HG02678 (cell line): ENCODE measurements around the gene ATXN7L2.
"Not testable (repeated sequence)": the region's sequence is repeated elsewhere in the genome, so short reads cannot be mapped to it uniquely, and the experiment has no call there.

Experiments used
- ATAC-seq: cut with Tn5 transposase; IDR thresholded peaks from one replicate; pipeline ENCODE4 v1.9.1; 2021; ENCODE audit warnings: mild to moderate bottlenecking, moderate library complexity; ENCODE audit not compliant: unreplicated experiment

ATXN7L2 gene

GRCh38 chr1:109483672-109484518 is at the start of gene ATXN7L2:
TSS of gene ATXN7L2 (plus strand) at chr1:109483905. CDS start at chr1:109483954, 49 bp downstream.
- ATAC-seq: peak; percentile 80

DNA sequence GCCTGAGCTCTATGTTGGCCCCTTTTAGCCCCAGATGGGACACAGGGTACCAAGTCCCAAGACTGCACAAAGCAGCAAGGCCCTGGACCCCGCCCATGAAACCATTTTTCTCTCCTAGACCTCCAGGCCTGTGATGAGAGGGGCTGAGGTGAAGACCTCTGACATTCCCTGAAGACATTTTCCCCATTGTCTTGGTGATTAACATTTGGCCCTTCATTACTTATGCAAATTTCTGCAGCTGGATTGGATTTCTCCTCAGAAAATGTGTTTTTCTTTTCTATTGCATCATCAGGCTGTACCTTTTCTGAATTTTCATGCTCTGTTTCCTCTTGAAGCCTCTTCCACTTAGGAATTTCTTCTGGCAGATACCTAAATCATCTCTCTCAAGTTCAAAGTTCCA is 49.2 kb upstream of the ATXN7L2 start:
- ATAC-seq: no peak

- ATAC-seq: no peak
Measured at GRCh38 chr1:109438798-109439297, 44.9 kb upstream of the ATXN7L2 start.

DNA sequence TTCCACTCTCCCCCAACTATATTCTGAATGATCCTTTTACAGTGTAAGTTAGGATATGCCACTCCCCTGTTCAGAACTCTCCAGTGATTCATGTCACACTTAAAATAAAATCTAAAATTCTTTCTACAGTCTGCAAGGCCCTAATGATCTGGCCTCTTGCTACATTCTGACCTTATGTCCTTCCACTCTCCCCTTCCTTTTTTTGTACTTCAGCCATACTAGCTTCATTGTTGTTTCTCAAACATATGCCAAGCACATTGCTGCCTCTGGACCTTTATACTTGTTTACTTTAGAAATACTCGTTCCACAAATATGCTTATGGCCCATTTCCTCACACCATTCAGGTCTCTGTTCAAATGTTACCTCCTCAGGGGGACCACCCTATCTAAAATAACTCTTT is 42.6 kb upstream of the ATXN7L2 start:
- no peak for ATAC-seq

DNA sequence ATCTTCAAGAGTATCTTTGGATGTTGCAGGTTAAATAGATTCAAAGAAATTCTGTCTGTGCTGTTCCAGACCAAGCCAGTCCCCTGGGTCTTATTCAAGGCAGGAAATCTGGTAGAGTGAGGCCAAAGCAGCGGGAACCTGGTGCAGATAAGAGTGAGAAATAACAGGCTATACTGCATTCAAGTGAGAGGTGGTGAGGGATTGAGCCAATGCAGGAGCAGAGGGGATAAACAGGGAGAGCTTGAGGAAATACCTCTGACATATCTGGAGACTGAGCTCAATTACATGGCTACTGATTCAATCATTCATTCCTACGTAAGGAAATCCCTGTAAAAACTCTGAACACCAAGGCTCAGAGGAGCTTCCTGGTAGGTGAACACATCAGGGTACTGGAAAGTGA is 40.2 kb upstream of the ATXN7L2 start:
- ATAC-seq: no peak

- no peak for ATAC-seq
Measured at GRCh38 chr1:109444346-109444745, 39.4 kb upstream of the ATXN7L2 start.

DNA sequence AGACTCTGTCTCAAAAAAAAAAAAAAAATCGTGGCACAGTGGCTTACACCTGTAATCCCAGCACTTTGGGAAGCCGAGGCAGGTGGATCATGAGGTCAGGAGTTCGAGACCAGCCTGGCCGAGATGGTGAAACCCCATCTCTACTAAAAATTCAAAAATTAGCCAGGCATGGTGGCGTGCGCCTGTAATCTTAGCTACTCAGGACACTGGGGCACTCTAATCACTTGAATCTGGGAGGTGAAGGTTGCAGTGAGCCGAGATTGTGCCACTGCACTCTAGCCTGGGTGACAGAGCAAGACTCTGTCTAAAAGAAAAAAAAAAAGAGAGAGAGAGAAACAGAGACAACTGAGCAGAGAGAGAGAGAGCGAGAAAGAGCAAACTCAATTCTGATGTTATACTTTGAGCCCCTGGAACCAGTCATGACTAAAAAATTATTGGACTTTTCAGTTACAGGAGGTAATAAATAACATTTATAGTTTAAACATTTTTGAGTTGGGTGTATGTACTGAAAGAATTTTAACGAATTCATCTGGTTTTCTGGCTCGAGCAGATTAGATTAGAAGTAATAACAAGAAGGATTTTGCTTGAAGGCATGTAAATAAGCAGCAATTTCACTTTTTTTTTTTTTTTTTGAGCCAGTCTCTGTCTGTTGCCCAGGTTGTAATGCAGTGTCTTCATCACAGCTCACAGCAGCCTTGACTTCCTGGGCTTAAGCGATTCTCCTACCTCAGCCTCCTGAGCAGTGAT is 37.6 kb upstream of the ATXN7L2 start:
- not testable (repeated sequence) for ATAC-seq

GRCh38 chr1:109447524-109447923 is 36.2 kb upstream of the ATXN7L2 start:
- ATAC-seq: no peak

- no peak for ATAC-seq
Measured at GRCh38 chr1:109454497-109455133, 29.1 kb upstream of the ATXN7L2 start.

GRCh38 chr1:109457819-109458218 is 25.9 kb upstream of the ATXN7L2 start:
- no peak for ATAC-seq

- no peak for ATAC-seq
Measured at GRCh38 chr1:109466125-109466451, 17.6 kb upstream of the ATXN7L2 start.

GRCh38 chr1:109466452-109467300 is 17.0 kb upstream of the ATXN7L2 start, which contains the start of gene SYPL2:
TSS of gene SYPL2 (plus strand) at chr1:109466546. CDS start at chr1:109466844, 298 bp downstream.
- ATAC-seq: no peak

GRCh38 chr1:109467301-109467777 is 16.4 kb upstream of the ATXN7L2 start:
- ATAC-seq: no peak

- ATAC-seq: no peak
Measured at GRCh38 chr1:109468061-109468460, 15.6 kb upstream of the ATXN7L2 start.

GRCh38 chr1:109468903-109469302 is 14.8 kb upstream of the ATXN7L2 start:
- ATAC-seq: no peak

DNA sequence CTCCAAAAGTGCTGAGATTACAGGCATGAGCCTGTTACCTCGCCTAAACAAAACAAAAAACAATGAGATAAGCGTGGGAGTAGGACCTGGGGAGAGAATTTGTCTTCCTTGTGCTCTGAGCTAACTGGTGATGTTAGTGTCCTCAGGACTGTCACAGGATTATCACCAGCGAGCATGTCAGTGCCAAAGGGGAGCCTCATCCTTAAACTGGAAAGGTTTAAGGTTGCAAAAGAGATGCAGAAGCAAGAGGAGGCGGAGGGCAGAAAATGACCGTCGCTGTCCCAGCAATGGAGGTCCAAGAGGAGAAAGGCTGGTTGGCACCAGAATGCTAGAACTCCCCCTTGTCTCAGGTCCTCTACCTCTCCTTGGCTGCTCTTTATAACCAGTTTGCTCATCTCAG is 13.5 kb upstream of the ATXN7L2 start:
- ATAC-seq: no peak

DNA sequence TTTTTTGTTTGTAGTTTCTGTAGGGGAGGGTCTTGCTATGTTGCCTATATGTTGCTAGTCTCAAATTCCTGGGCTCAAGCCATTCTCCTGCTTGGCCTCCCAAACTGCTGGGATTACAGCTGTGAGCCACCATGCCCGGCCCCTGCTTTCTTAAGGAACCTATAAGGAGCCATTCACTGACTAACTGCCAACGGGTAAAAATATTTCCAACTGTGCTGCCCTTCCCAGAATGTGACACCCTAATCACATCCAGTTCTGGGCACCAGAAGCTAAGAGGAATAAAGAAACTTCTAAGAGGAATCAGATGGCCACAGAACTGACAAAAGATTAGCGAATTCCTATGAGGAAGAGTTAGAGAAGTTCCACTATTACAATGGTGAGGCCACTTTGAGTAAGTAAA is 10.9 kb upstream of the ATXN7L2 start:
- no peak for ATAC-seq

GRCh38 chr1:109473284-109474057 is 10.2 kb upstream of the ATXN7L2 start:
- not testable (repeated sequence) for ATAC-seq

DNA sequence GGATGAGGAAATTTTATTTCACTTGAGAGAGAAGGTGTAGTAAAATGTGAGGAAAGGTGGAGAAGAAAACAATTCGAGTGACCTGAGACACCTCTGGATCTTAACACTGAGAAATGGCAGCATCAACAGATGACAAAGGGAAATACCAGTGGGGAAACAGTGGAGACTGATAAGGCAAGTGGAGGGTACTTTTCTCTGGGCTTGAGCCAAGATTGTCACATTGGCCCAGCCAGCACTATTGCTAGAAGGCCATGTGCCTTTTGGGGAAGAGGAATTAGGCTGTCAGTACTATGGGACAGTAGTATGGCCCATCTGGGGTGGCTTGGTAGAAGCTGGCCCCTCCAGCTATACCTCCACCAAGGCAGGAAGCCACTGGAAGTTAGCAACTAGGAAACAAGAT is 9.0 kb upstream of the ATXN7L2 start:
- no peak for ATAC-seq

GRCh38 chr1:109475261-109475660 is 8.4 kb upstream of the ATXN7L2 start:
- ATAC-seq: no peak
